A549 (cell line): ENCODE data around the gene ZNF423.

ENCODE experiments used
- BHLHE40 ChIP-seq: IDR thresholded peaks from 2 replicates; pipeline ENCODE4 v1.6.1; 2012; ENCODE audit warnings: low read depth, low read length, inconsistent platforms
- CEBPB ChIP-seq, 2 experiments: fragments of >200 bp in 1 of 2; sonication (Bioruptor Twin) in 1 of 2; formaldehyde crosslinking in 1 of 2; IDR thresholded peaks; 2 replicates each; pipeline ENCODE4 v1.6.1; 2012 to 2016
- EHF ChIP-seq: fragments of 250-450 bp; sonication (Bioruptor Pico); IDR thresholded peaks from 2 replicates; pipeline ENCODE4 v1.5.0; 2020; ENCODE audit warnings: mild to moderate bottlenecking
- EP300 ChIP-seq, 2 experiments: fragments of >200 bp; sonication (Bioruptor Twin); formaldehyde crosslinking; IDR thresholded peaks; 2 replicates in 1 of 2; 3 replicates in 1 of 2; pipeline ENCODE4 v1.6.1; 2016 to 2017
- ESRRA ChIP-seq: fragments of 150-350 bp; IDR thresholded peaks from 2 replicates; pipeline ENCODE4 v1.6.1; 2014; ENCODE audit warnings: mild to moderate bottlenecking, low read length, borderline replicate concordance
- GATA3 ChIP-seq: IDR thresholded peaks from 2 replicates; pipeline ENCODE4 v1.6.1; 2012; ENCODE audit warnings: borderline replicate concordance
- HOXB5 ChIP-seq: fragments of 250-450 bp; sonication (Bioruptor Pico); IDR thresholded peaks from 2 replicates; pipeline ENCODE4 v1.5.0; 2020; ENCODE audit warnings: mild to moderate bottlenecking, moderate library complexity
- POLR2A ChIP-seq: IDR thresholded peaks from 2 replicates; pipeline ENCODE4 v1.6.1; 2012; ENCODE audit warnings: mild to moderate bottlenecking, low read length
- RNF2 ChIP-seq: fragments of 200-600 bp; sonication (generic); IDR thresholded peaks from 2 replicates; pipeline ENCODE4 v1.6.1; 2016; ENCODE audit warnings: low read depth, mild to moderate bottlenecking, antibody characterized with exemption, moderate library complexity, borderline replicate concordance
- TF ChIP-seq, protein P1 (sequence below): fragments of >200 bp; sonication (Bioruptor Twin); formaldehyde crosslinking; IDR thresholded peaks from 3 replicates; pipeline ENCODE4 v1.5.1; 2016
- TF ChIP-seq, protein P2 (sequence below): fragments of 250-450 bp; sonication (Bioruptor Pico); IDR thresholded peaks from 2 replicates; pipeline ENCODE4 v1.5.0; 2021; ENCODE audit warnings: mild to moderate bottlenecking, moderate library complexity, borderline replicate concordance

GRCh38 chr16:49463529-49463928, 392.4 kb downstream of the ZNF423 start:
- TF ChIP-seq, protein P1, sequence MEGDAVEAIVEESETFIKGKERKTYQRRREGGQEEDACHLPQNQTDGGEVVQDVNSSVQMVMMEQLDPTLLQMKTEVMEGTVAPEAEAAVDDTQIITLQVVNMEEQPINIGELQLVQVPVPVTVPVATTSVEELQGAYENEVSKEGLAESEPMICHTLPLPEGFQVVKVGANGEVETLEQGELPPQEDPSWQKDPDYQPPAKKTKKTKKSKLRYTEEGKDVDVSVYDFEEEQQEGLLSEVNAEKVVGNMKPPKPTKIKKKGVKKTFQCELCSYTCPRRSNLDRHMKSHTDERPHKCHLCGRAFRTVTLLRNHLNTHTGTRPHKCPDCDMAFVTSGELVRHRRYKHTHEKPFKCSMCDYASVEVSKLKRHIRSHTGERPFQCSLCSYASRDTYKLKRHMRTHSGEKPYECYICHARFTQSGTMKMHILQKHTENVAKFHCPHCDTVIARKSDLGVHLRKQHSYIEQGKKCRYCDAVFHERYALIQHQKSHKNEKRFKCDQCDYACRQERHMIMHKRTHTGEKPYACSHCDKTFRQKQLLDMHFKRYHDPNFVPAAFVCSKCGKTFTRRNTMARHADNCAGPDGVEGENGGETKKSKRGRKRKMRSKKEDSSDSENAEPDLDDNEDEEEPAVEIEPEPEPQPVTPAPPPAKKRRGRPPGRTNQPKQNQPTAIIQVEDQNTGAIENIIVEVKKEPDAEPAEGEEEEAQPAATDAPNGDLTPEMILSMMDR, result no peak
- no peak for TF ChIP-seq ESRRA
- TF ChIP-seq EHF, result no peak
- TF ChIP-seq HOXB5 (CRISPR knock-in tag), result no peak
- no peak for TF ChIP-seq CEBPB (IDR thresholded peaks at IDR 0.05)
- no peak for TF ChIP-seq RNF2
- no peak for TF ChIP-seq POLR2A
- no peak for TF ChIP-seq BHLHE40
- no peak for TF ChIP-seq EP300 (IDR thresholded peaks at IDR 0.05)
- no peak for TF ChIP-seq GATA3
- TF ChIP-seq, protein P2, sequence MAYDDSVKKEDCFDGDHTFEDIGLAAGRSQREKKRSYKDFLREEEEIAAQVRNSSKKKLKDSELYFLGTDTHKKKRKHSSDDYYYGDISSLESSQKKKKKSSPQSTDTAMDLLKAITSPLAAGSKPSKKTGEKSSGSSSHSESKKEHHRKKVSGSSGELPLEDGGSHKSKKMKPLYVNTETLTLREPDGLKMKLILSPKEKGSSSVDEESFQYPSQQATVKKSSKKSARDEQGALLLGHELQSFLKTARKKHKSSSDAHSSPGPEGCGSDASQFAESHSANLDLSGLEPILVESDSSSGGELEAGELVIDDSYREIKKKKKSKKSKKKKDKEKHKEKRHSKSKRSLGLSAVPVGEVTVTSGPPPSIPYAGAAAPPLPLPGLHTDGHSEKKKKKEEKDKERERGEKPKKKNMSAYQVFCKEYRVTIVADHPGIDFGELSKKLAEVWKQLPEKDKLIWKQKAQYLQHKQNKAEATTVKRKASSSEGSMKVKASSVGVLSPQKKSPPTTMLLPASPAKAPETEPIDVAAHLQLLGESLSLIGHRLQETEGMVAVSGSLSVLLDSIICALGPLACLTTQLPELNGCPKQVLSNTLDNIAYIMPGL (CRISPR knock-in tag), result no peak
